K562 (cell line): Measurements from ENCODE around the gene SSBP2.

Experiments used
- BRF1 ChIP-seq: IDR thresholded peaks from 3 replicates; pipeline ENCODE4 v1.6.1; 2011; ENCODE audit warnings: borderline replicate concordance, mild to moderate bottlenecking; ENCODE audit not compliant: insufficient read length; ENCODE audit errors: extremely low read depth
- HDAC2 ChIP-seq: fragments of 450-650 bp; IDR thresholded peaks from 2 replicates; pipeline ENCODE4 v1.6.1; 2016; ENCODE audit warnings: mild to moderate bottlenecking
- MTF1 ChIP-seq: fragments of 250-450 bp; sonication (Bioruptor Pico); IDR thresholded peaks from 2 replicates; pipeline ENCODE4 v1.9.0; 2021; ENCODE audit warnings: moderate library complexity, mild to moderate bottlenecking, inconsistent platforms, borderline replicate concordance
- POLR2A ChIP-seq: fragments of 450-650 bp; conservative IDR thresholded peaks from 2 replicates; pipeline ENCODE4 v1.6.1; 2016
- POLR2AphosphoS2 ChIP-seq: IDR thresholded peaks from 2 replicates; pipeline ENCODE4 v1.6.1; 2012; ENCODE audit warnings: low read length, improper control_type of control experiment
- SP1 ChIP-seq: sonication (generic); formaldehyde crosslinking; IDR thresholded peaks from 2 replicates; pipeline ENCODE4 v1.8.1; 2022; ENCODE audit warnings: mild to moderate bottlenecking, missing genetic modification reagents
- TARDBP ChIP-seq: fragments of 450-650 bp; IDR thresholded peaks from 2 replicates; pipeline ENCODE4 v1.6.1; 2016
- ZFP36 ChIP-seq: fragments of 150-350 bp; IDR thresholded peaks from 2 replicates; pipeline ENCODE4 v1.6.1; 2018; ENCODE audit warnings: low read length, low read depth; ENCODE audit not compliant: partially characterized antibody
- ZFPM2 ChIP-seq: fragments of 250-450 bp; sonication (Bioruptor Pico); IDR thresholded peaks from 2 replicates; pipeline ENCODE4 v1.5.1; 2022; ENCODE audit warnings: mild to moderate bottlenecking
- TF ChIP-seq, protein P1 (sequence below), 3 experiments: IDR thresholded peaks in 2 of 3; conservative IDR thresholded peaks in 1 of 3; 2 replicates each; pipeline ENCODE4 v1.5.1; 2011 to 2012; ENCODE audit warnings: low read length in 3 of 3, mild to moderate bottlenecking in 3 of 3, control low read depth in 2 of 3, improper control_type of control experiment in 1 of 3, inconsistent platforms in 1 of 3, low read depth in 1 of 3, mixed read lengths in 1 of 3, moderate library complexity in 1 of 3; ENCODE audit not compliant: insufficient read depth in 2 of 3

- no peak for TF ChIP-seq HDAC2
- TF ChIP-seq POLR2A = no peak
- no peak for TF ChIP-seq ZFP36
- TF ChIP-seq BRF1 = no peak
- no peak for TF ChIP-seq ZFPM2 (CRISPR knock-in tag)
- TF ChIP-seq POLR2AphosphoS2 = no peak
- no peak for TF ChIP-seq MTF1 (CRISPR knock-in tag)
- TF ChIP-seq SP1 (CRISPR knock-in tag) = no peak
- no peak for TF ChIP-seq TARDBP
- TF ChIP-seq, protein P1, sequence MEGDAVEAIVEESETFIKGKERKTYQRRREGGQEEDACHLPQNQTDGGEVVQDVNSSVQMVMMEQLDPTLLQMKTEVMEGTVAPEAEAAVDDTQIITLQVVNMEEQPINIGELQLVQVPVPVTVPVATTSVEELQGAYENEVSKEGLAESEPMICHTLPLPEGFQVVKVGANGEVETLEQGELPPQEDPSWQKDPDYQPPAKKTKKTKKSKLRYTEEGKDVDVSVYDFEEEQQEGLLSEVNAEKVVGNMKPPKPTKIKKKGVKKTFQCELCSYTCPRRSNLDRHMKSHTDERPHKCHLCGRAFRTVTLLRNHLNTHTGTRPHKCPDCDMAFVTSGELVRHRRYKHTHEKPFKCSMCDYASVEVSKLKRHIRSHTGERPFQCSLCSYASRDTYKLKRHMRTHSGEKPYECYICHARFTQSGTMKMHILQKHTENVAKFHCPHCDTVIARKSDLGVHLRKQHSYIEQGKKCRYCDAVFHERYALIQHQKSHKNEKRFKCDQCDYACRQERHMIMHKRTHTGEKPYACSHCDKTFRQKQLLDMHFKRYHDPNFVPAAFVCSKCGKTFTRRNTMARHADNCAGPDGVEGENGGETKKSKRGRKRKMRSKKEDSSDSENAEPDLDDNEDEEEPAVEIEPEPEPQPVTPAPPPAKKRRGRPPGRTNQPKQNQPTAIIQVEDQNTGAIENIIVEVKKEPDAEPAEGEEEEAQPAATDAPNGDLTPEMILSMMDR (IDR thresholded peaks at IDR 0.05 in 2 of 3, conservative IDR thresholded peaks at IDR 0.05 in 1 of 3; ENCODE audit: insufficient read depth in 2 of 3, low read depth in 1 of 3, low read length in 3 of 3) = no peak
These were observed 321.5 kb downstream of the SSBP2 start for GRCh38 chr5:81429363-81429762.
